Body of pancreas (tissue), 4 donors: ENCODE measurements around the gene FAM216A. TPM values are rescaled to one million over a fixed set of nuclear protein-coding genes. Genes with fewer than 3 reads are reported as not detected.
"Not testable (repeated sequence)": the region's sequence is repeated elsewhere in the genome, so short reads cannot be mapped to it uniquely, and the experiment has no call there.

Experiments
- ATAC-seq: fragments of 150-250 bp; one replicate; pipeline ENCODE4 v1.9.1; 2016
- DNase-seq, 4 donors: peaks; one replicate each; pipeline ENCODE4 v3.0.0-alpha.2; 2019
- H3K27ac ChIP-seq, 4 donors: fragments of 200-600 bp; sonication (generic); 1 replicate in 3 of 4; 2 replicates in 1 of 4; pipeline versions ENCODE4 v1.5.1 to v1.6.1; 2016 to 2019; ENCODE audit warnings: mild to moderate bottlenecking in 1 of 4, mixed read lengths in 1 of 4, moderate library complexity in 1 of 4
- H3K27me3 ChIP-seq, 2 donors: fragments of 200-600 bp; sonication (generic); one replicate each; pipeline ENCODE4 v1.6.0; 2016; ENCODE audit warnings: mild to moderate bottlenecking in 1 of 2
- H3K36me3 ChIP-seq, 2 donors: fragments of 200-600 bp; sonication (generic); replicated peaks in 1 of 2; 2 replicates each; pipeline ENCODE4 v1.5.1; 2016; ENCODE audit warnings: low read depth in 2 of 2; ENCODE audit not compliant: insufficient read depth in 1 of 2
- H3K4me1 ChIP-seq: fragments of 200-600 bp; sonication (generic); one replicate; pipeline ENCODE4 v1.6.0; 2016
- H3K4me3 ChIP-seq, 2 donors: fragments of 200-600 bp; sonication (generic); 1 replicate in 1 of 2; 2 replicates in 1 of 2; pipeline ENCODE4 v1.5.1; 2016 to 2019
- H3K9me3 ChIP-seq, 3 donors: fragments of 200-600 bp; sonication (generic); 1 replicate in 2 of 3; 2 replicates in 1 of 3; pipeline ENCODE4 v1.5.1; 2016
- CTCF ChIP-seq, 7 experiments: fragments of 450-650 bp in 4 of 7; fragments of 200-600 bp in 3 of 7; sonication (generic) in 3 of 7; IDR thresholded peaks; one replicate each; pipeline ENCODE4 v1.5.1; 2016 to 2019; ENCODE audit warnings: antibody characterized with exemption in 7 of 7
- POLR2A ChIP-seq, 3 donors: fragments of 450-650 bp; IDR thresholded peaks; one replicate each; pipeline ENCODE4 v1.6.1; 2016; ENCODE audit warnings: antibody characterized with exemption in 3 of 3, mild to moderate bottlenecking in 2 of 3
- WGBS, 2 donors: methylation state at CpG; one replicate each; pipeline ENCODE4 v1.1.5; 2017; 5-methylcytosine and 5-hydroxymethylcytosine counted together
- intact Hi-C: fragments of 100-400 bp; cut with DNase I; formaldehyde crosslinking; loops from one replicate; pipeline ENCODE4 v1.15.1; 2023
- total RNA-seq, 2 donors: library from RNA; depleted of rRNA; stranded (reverse); fragments of >200 nt; gene quantifications; one replicate each; pipeline ENCODE4 v1.1.0, GENCODE V29; 2016

The FAM216A gene
- total RNA-seq, 2 donors from 2014 or later, result 0.99 to 2.6 TPM

GRCh38 chr12:110449799-110450497 lies 18.7 kb upstream of the FAM216A start, which contains the start of gene ARPC3:
ARPC3 (minus strand) TSS chr12:110450337; CDS start chr12:110450260, 77 bp downstream.
- TF ChIP-seq CTCF (IDR thresholded peaks at IDR 0.05) (peak; percentile 68 to 97 (median 92)), POLR2A (IDR thresholded peaks at IDR 0.05) (peak; percentile 44 to 78 (median 75))
- H3K36me3 ChIP-seq, result peaks cover 0 to 3% of the 10 kb centered on the region in 2 donors
- ATAC-seq (peak; percentile 99), DNase-seq (peak; percentile 95 to 96 (median 96))
- H3K4me1 ChIP-seq, result peaks cover 14% of the 10 kb centered on the region
- H3K9me3 ChIP-seq, result no peaks in the 10 kb centered on the region
- H3K4me3 ChIP-seq, result peak within 1 kb of the TSS; percentile 24 to 77
- H3K27ac ChIP-seq, result peak within 1 kb of the TSS; percentile 54 to 94 (median 84)
- 1% methylated on average over 48 to 51 of the region's 51 CpGs for WGBS, 2 donors
- intact Hi-C loops, result no loop called here
- no peaks in the 10 kb centered on the region for H3K27me3 ChIP-seq

- intact Hi-C loops, result no loop called here
- no peak for TF ChIP-seq CTCF (IDR thresholded peaks at IDR 0.05)
- no peak for TF ChIP-seq POLR2A (IDR thresholded peaks at IDR 0.05)
- WGBS, 2 donors, result 38 to 63% methylated on average over 1 of the region's 1 CpG
- Histone ChIP-seq H3K36me3 (peaks cover 0 to 2% of the 10 kb centered on the region in 2 donors), H3K27me3 (no peaks in the 10 kb centered on the region), H3K9me3 (no peaks in the 10 kb centered on the region), H3K27ac (no peak overlapping the region), H3K4me3 (no peak overlapping the region), H3K4me1 (peaks cover 14% of the 10 kb centered on the region)
- DNase-seq, result no peak
- ATAC-seq, result no peak
These were observed 17.4 kb upstream of the FAM216A start for GRCh38 chr12:110451263-110451662.

GRCh38 chr12:110453569-110454296 lies 14.9 kb upstream of the FAM216A start:
- H3K9me3 ChIP-seq, result no peaks in the 10 kb centered on the region
- no peaks in the 10 kb centered on the region for H3K27me3 ChIP-seq
- 75 to 82% methylated on average over 4 of the region's 4 CpGs for WGBS, 2 donors
- peaks cover 6% of the 10 kb centered on the region for H3K4me1 ChIP-seq
- ATAC-seq (no peak), DNase-seq (no peak)
- peaks cover 0 to 2% of the 10 kb centered on the region in 2 donors for H3K36me3 ChIP-seq
- intact Hi-C loops, result no loop called here
- H3K27ac ChIP-seq, result no peak overlapping the region
- TF ChIP-seq POLR2A (IDR thresholded peaks at IDR 0.05) (no peak), CTCF (IDR thresholded peaks at IDR 0.05) (no peak)
- H3K4me3 ChIP-seq, result no peak overlapping the region

GRCh38 chr12:110458756-110459155 lies 9.9 kb upstream of the FAM216A start:
- Histone ChIP-seq H3K27ac (no peak overlapping the region), H3K36me3 (peaks cover 0 to 5% of the 10 kb centered on the region in 2 donors), H3K4me1 (no peaks in the 10 kb centered on the region), H3K9me3 (no peaks in the 10 kb centered on the region), H3K27me3 (no peaks in the 10 kb centered on the region), H3K4me3 (no peak overlapping the region)
- peak in 1 of 4 donors; percentile 1 for DNase-seq
- ATAC-seq, result no peak
- TF ChIP-seq POLR2A (IDR thresholded peaks at IDR 0.05) (no peak), CTCF (IDR thresholded peaks at IDR 0.05) (no peak)
- intact Hi-C loops, result no loop called here
- 86 to 89% methylated on average over 4 of the region's 4 CpGs for WGBS, 2 donors

GRCh38 chr12:110461189-110461588 lies 7.5 kb upstream of the FAM216A start:
- H3K4me3 ChIP-seq, H3K9me3 ChIP-seq, DNase-seq, H3K27me3 ChIP-seq, ATAC-seq, intact Hi-C loops, H3K4me1 ChIP-seq, H3K27ac ChIP-seq: not testable (repeated sequence)
- WGBS, 2 donors, result 86 to 87% methylated on average over 5 of the region's 5 CpGs
- H3K36me3 ChIP-seq, result peaks cover 0 to 11% of the 10 kb centered on the region in 2 donors
